Loucy (cell line): ENCODE results near the gene EN2.

Experiments
- H2AFZ ChIP-seq: fragments of 200-600 bp; sonication (generic); 2 replicates; pipeline ENCODE4 v1.6.0; 2016; ENCODE audit warnings: antibody characterized with exemption, mild to moderate bottlenecking, low read length, moderate library complexity
- H3F3A ChIP-seq: fragments of 200-600 bp; 2 replicates; pipeline ENCODE4 v1.6.0; 2016; ENCODE audit warnings: antibody characterized with exemption, low read depth, mild to moderate bottlenecking
- H3K27me3 ChIP-seq: fragments of 200-600 bp; sonication (generic); 2 replicates; pipeline ENCODE4 v1.6.1; 2014; ENCODE audit warnings: low read length, mild to moderate bottlenecking; ENCODE audit not compliant: insufficient read depth, poor library complexity, severe bottlenecking
- H3K36me3 ChIP-seq: fragments of 200-600 bp; sonication (generic); 2 replicates; pipeline ENCODE4 v1.6.1; 2016; ENCODE audit warnings: low read length; ENCODE audit not compliant: insufficient read depth
- H3K4me1 ChIP-seq: fragments of 200-600 bp; sonication (generic); 2 replicates; pipeline ENCODE4 v1.5.1; 2014; ENCODE audit warnings: low read length, mild to moderate bottlenecking; ENCODE audit not compliant: insufficient read depth, poor library complexity, severe bottlenecking
- H3K4me2 ChIP-seq: fragments of 200-600 bp; sonication (generic); 2 replicates; pipeline ENCODE4 v1.6.0; 2014; ENCODE audit warnings: antibody characterized with exemption, low read length, low read depth, mild to moderate bottlenecking; ENCODE audit not compliant: poor library complexity, severe bottlenecking
- H3K4me3 ChIP-seq: fragments of 200-600 bp; sonication (generic); 2 replicates; pipeline ENCODE4 v1.5.1; 2014; ENCODE audit warnings: low read length, mild to moderate bottlenecking, mixed read lengths; ENCODE audit not compliant: poor library complexity, severe bottlenecking
- H3K79me2 ChIP-seq: fragments of 200-600 bp; sonication (generic); 2 replicates; pipeline ENCODE4 v1.6.1; 2014; ENCODE audit warnings: low read length; ENCODE audit not compliant: insufficient read depth
- H3K9ac ChIP-seq: fragments of 200-600 bp; sonication (generic); 2 replicates; pipeline ENCODE4 v1.6.0; 2014; ENCODE audit warnings: mild to moderate bottlenecking, low read depth, low read length, moderate library complexity; ENCODE audit not compliant: poor library complexity, severe bottlenecking
- H3K9me2 ChIP-seq: fragments of 200-600 bp; sonication (generic); replicated peaks from 2 replicates; pipeline ENCODE4 v1.6.1; 2016; ENCODE audit warnings: low read depth, low read length, mixed read lengths
- H3K9me3 ChIP-seq: fragments of 200-600 bp; sonication (generic); 2 replicates; pipeline ENCODE4 v1.6.1; 2014; ENCODE audit warnings: mild to moderate bottlenecking, antibody characterized with exemption, low read length, low read depth; ENCODE audit not compliant: insufficient read depth
- H4K20me1 ChIP-seq: fragments of 200-600 bp; sonication (generic); 2 replicates; pipeline ENCODE4 v1.6.0; 2014; ENCODE audit warnings: antibody characterized with exemption, low read length, mild to moderate bottlenecking; ENCODE audit not compliant: insufficient read depth, poor library complexity, severe bottlenecking
- EZH2phosphoT487 ChIP-seq: fragments of 200-600 bp; IDR thresholded peaks from 2 replicates; pipeline ENCODE4 v1.6.1; 2018; ENCODE audit warnings: antibody characterized with exemption, mild to moderate bottlenecking, moderate library complexity, borderline replicate concordance
- TF ChIP-seq, protein P1 (sequence below): fragments of 200-600 bp; sonication (generic); conservative IDR thresholded peaks from 2 replicates; pipeline ENCODE4 v1.5.1; 2014; ENCODE audit warnings: mild to moderate bottlenecking, antibody characterized with exemption, low read length

The EN2 gene

DNA sequence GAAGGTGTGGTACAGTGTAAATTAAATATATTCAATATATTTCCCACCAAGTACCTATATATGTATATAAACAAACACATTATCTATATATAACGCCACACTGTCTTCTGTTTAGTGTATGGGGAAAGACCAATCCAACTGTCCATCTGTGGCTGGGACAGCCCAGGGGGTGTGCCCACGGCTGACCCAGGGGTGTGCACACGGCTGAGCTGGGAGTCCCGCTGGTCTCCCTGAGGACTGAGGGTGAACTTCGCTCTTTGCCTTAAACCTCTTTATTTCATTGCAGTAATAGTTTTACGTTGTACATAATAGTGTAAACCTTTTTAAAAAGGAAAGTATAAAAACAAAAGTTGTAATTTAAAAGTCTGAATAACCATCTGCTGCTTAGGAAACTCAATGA is 6.3 kb downstream of the EN2 start:
- Histone ChIP-seq H3K4me1 (no peaks in the 10 kb centered on the region), H2AFZ (no peak overlapping the region), H3K4me2 (no peak overlapping the region), H3K9ac (no peak overlapping the region), H3K36me3 (no peaks in the 10 kb centered on the region), H3K4me3 (no peak overlapping the region), H3K27me3 (no peaks in the 10 kb centered on the region), H3K9me3 (no peaks in the 10 kb centered on the region), H3K9me2 (no peaks in the 10 kb centered on the region), H4K20me1 (no peaks in the 10 kb centered on the region), H3K79me2 (no peaks in the 10 kb centered on the region), H3F3A (no peaks in the 10 kb centered on the region)
- TF ChIP-seq, protein P1, sequence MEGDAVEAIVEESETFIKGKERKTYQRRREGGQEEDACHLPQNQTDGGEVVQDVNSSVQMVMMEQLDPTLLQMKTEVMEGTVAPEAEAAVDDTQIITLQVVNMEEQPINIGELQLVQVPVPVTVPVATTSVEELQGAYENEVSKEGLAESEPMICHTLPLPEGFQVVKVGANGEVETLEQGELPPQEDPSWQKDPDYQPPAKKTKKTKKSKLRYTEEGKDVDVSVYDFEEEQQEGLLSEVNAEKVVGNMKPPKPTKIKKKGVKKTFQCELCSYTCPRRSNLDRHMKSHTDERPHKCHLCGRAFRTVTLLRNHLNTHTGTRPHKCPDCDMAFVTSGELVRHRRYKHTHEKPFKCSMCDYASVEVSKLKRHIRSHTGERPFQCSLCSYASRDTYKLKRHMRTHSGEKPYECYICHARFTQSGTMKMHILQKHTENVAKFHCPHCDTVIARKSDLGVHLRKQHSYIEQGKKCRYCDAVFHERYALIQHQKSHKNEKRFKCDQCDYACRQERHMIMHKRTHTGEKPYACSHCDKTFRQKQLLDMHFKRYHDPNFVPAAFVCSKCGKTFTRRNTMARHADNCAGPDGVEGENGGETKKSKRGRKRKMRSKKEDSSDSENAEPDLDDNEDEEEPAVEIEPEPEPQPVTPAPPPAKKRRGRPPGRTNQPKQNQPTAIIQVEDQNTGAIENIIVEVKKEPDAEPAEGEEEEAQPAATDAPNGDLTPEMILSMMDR: no peak
- no peak for TF ChIP-seq EZH2phosphoT487

DNA sequence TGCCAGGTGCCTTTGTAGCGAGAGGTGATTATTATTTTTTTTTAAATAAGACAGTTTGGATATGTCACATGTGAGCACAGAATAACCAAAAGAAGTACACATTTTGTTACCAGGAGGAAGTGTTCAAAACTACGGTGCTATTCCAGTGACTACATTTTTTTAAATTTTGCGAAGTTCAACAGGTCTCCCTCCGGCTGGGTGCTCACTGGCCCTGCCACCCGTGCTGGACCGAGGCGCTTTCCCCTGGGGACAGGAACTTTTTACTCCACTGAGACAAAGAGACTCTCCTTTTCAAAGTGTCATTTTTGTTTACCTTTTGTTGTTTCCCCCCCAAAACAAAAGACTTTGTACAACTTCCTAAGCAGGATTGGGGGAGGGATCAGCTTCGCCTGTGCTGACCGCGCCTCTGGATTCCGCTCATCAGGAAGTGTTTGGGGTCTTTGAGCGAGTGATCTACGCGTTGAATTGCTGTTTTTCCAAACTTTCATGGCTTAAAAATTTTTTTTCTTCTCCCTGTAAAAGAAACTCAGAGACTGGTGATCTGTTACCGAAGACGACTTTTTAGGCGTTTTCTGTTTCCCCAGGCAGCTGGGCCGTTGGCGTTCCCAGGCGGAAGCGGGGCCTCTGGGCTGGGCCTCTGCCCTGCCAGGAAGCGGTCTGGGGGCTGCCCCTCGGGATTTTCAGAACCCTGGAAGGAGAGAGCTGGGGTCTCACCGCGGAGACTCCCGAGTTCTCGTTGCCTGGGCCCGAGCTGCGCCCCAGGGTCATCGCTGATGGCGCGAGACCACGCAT is 7.2 kb downstream of the EN2 start:
- Histone ChIP-seq H2AFZ (no peak overlapping the region; the same call in 1 of the 2 replicates), H3K27me3 (no peaks in the 10 kb centered on the region), H3K9ac (no peak overlapping the region), H3K36me3 (no peaks in the 10 kb centered on the region), H3K9me3 (no peaks in the 10 kb centered on the region), H3K4me3 (no peak overlapping the region), H3F3A (no peaks in the 10 kb centered on the region), H3K79me2 (no peaks in the 10 kb centered on the region), H4K20me1 (no peaks in the 10 kb centered on the region), H3K4me1 (no peaks in the 10 kb centered on the region), H3K9me2 (no peaks in the 10 kb centered on the region), H3K4me2 (no peak overlapping the region)
- TF ChIP-seq, protein P1: no peak
- TF ChIP-seq EZH2phosphoT487: no peak

DNA sequence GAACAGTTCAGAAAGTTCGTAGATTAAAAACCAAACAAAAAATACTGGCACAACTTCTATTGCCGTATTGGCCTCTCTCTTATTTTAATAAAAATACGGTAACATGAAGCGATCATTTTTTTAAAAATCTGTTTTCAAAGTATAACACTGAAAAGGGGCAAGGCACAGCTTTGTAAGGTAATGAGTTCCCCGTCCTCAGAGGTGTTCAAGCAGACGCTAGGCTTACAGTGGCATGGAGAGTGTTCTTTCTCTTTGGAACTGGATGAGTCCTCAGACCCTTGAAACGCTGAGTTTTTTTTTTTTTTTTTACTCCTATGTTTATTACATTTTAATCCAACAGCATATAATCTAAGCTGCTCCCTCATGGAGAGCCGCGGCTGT is 7.8 kb downstream of the EN2 start:
- Histone ChIP-seq H3K79me2 (no peaks in the 10 kb centered on the region), H3K9ac (no peak overlapping the region), H3K4me1 (no peaks in the 10 kb centered on the region), H3K27me3 (no peaks in the 10 kb centered on the region), H4K20me1 (no peaks in the 10 kb centered on the region), H3K4me2 (no peak overlapping the region), H2AFZ (no peak overlapping the region), H3K4me3 (no peak overlapping the region), H3F3A (no peaks in the 10 kb centered on the region), H3K9me2 (no peaks in the 10 kb centered on the region), H3K36me3 (no peaks in the 10 kb centered on the region), H3K9me3 (no peaks in the 10 kb centered on the region)
- TF ChIP-seq EZH2phosphoT487: no peak
- TF ChIP-seq, protein P1: no peak
